ENCODE results near the gene FAM89B. TPM values are rescaled to one million over a fixed set of nuclear protein-coding genes. Genes with fewer than 3 reads are reported as not detected.

Gene FAM89B
- total RNA-seq, 1 donor from 2014 or later: 104 TPM

GRCh38 chr11:65532388-65533064 is 39.8 kb upstream of the FAM89B start:
- Histone ChIP-seq H3K9me3 (no peaks in the 10 kb centered on the region), H3K4me3 (no peak overlapping the region), H3K36me3 (peaks cover 76 to 80% of the 10 kb centered on the region in 2 donors), H3K27me3 (no peaks in the 10 kb centered on the region), H3K4me1 (no peaks in the 10 kb centered on the region), H3K27ac (no peak overlapping the region)
- DNase-seq (ENCODE audit: low spot score in 2 of 2): no peak
- intact Hi-C loops (cut with DNase I): no loop called here
- TF ChIP-seq CTCF (IDR thresholded peaks at IDR 0.05): no peak

- H3K36me3 ChIP-seq: peaks cover 64 to 82% of the 10 kb centered on the region in 2 donors
- H3K4me3 ChIP-seq: no peak overlapping the region
- no peaks in the 10 kb centered on the region for H3K9me3 ChIP-seq
- peaks cover 6 to 7% of the 10 kb centered on the region in 2 donors for H3K4me1 ChIP-seq
- TF ChIP-seq CTCF (IDR thresholded peaks at IDR 0.05): no peak
- no peak for DNase-seq (ENCODE audit: low spot score in 2 of 2)
- intact Hi-C loops (cut with DNase I): no loop called here
- no peak overlapping the region for H3K27ac ChIP-seq
- no peaks in the 10 kb centered on the region for H3K27me3 ChIP-seq
These were observed 37.2 kb upstream of the FAM89B start for GRCh38 chr11:65535102-65535501.

- Histone ChIP-seq H3K4me3 (no peak overlapping the region), H3K9me3 (no peaks in the 10 kb centered on the region), H3K36me3 (peaks cover 52 to 66% of the 10 kb centered on the region in 2 donors), H3K27me3 (no peaks in the 10 kb centered on the region), H3K27ac (peak overlapping the region in 1 of 2 donors; percentile 29), H3K4me1 (peaks cover 14 to 18% of the 10 kb centered on the region in 2 donors)
- no peak for TF ChIP-seq CTCF (IDR thresholded peaks at IDR 0.05)
- intact Hi-C loops (cut with DNase I): no loop called here
- no peak for DNase-seq (ENCODE audit: low spot score in 2 of 2)
These were observed 35.7 kb upstream of the FAM89B start for GRCh38 chr11:65536412-65537295.

- Histone ChIP-seq H3K4me1 (peaks cover 16 to 22% of the 10 kb centered on the region in 2 donors), H3K4me3 (no peak overlapping the region), H3K9me3 (no peaks in the 10 kb centered on the region), H3K27me3 (no peaks in the 10 kb centered on the region), H3K27ac (peak overlapping the region in 1 of 2 donors; percentile 29), H3K36me3 (peaks cover 47 to 60% of the 10 kb centered on the region in 2 donors)
- no peak for DNase-seq (ENCODE audit: low spot score in 2 of 2)
- TF ChIP-seq CTCF (IDR thresholded peaks at IDR 0.05): no peak
- intact Hi-C loops (cut with DNase I): no loop called here
These were observed 35.1 kb upstream of the FAM89B start for GRCh38 chr11:65537296-65537597.

GRCh38 chr11:65537620-65538231 is 34.6 kb upstream of the FAM89B start:
- Histone ChIP-seq H3K4me3 (no peak overlapping the region), H3K4me1 (peaks cover 16 to 22% of the 10 kb centered on the region in 2 donors), H3K9me3 (no peaks in the 10 kb centered on the region), H3K27me3 (no peaks in the 10 kb centered on the region), H3K27ac (peak overlapping the region in 1 of 2 donors; percentile 29), H3K36me3 (peaks cover 43 to 59% of the 10 kb centered on the region in 2 donors)
- no peak for DNase-seq (ENCODE audit: low spot score in 2 of 2)
- intact Hi-C loops (cut with DNase I): no loop called here
- TF ChIP-seq CTCF (IDR thresholded peaks at IDR 0.05): no peak

Measured in ascending aorta (tissue), 2 donors.